Fibroblast of skin of right biceps (primary cell): Measurements from ENCODE around the gene TREM2.
"Not testable (repeated sequence)": the region's sequence is repeated elsewhere in the genome, so short reads cannot be mapped to it uniquely, and the experiment has no call there.

Experiments
- DNase-seq: peaks from one replicate; pipeline ENCODE4 v3.0.0-alpha.2; 2013

TREM2 gene

DNA sequence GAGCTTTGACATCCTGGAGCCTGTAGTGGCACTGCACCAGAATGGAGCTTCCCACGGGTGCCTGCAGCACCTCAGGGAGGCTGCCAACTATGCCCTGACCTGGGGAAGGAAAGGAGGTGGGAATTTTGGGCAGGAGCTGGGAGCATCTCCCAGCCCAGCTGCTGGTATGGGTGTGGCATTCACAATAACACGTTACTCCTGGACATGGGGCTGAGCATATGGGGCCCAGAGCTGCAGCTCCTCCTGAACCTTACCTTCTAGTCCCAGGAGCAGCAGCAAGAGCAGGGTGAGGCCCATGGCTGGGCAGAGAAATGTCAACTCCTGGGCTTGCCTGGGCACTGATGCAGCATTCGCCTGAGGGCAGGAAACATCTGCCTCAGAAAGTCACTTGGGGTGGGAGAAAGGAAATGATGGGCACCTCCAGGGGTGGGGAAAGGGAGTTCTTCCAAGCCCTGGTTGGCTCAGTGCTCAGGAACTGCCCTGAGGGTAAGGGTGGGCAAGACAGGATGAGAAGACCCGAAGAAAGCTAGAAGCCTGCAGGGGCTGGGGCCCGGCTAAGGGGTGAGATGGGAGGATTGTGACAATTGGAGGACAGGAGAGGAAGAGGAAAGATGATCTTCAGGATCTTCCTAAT is 8.8 kb downstream of the TREM2 start, which contains the start of gene TREML1:
TREML1 (minus strand) TSS at position 356 of the 634 bp plus-strand sequence; CDS start at position 297, 59 bp downstream.
- DNase-seq: no peak

DNA sequence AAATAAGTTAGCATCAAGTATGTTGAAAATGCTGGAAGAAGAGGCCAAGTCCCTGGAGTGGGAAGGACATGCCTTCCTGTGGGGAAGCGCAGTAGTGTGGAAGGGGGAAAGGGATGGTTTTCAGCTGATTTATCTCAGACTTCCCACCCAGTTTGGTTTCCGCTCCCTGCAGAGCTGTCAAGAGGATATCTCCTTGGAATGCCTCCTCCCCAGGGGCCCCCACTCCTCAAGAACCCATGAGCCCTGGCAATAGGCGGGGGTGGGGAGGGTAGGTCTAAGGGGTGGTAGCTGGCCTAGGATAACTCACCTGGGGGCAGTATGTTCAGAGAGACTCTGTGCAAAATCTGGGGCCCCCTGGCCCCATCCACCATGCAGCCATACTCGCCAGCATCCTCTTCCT is 9.5 kb downstream of the TREM2 start:
- DNase-seq: no peak

DNA sequence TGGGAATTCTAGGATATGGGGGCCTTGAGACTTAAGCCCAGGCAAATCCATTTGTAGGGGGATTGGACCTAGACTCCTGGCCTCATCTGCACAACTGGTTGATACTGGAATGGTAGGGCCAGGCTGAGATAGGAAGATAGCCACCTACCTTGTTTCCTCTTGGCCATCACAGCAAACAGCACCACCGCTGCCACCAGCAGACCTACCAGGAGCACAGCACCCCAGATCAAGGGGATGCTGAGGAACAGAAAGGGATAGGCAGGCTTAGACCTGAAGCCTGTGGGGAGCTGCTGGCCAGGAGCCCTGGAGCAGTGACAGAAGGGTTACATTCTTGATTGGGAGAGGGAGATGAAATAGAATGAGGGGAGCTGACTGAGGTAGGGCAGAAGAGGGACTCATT is 12.2 kb downstream of the TREM2 start:
- DNase-seq: no peak

DNA sequence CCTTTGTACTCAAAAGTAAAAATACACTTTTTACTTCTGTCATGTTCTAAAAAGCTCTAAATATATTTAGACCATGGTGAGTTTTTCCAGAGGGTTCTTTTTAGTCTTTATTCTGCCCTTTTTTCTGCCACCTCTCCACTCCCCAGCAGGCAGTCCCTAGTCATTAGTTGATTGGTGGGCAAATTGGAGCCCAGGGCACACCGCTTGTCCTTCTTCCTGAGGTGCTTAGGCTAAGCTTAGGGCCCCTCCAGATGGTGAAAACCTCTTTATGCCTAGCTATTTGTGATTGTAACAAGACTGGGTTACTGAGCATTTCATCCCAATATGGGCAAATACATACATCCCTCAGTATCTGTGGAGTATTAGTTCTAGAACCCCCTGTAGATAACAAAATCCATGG is 15.0 kb downstream of the TREM2 start:
- DNase-seq: no peak

DNA sequence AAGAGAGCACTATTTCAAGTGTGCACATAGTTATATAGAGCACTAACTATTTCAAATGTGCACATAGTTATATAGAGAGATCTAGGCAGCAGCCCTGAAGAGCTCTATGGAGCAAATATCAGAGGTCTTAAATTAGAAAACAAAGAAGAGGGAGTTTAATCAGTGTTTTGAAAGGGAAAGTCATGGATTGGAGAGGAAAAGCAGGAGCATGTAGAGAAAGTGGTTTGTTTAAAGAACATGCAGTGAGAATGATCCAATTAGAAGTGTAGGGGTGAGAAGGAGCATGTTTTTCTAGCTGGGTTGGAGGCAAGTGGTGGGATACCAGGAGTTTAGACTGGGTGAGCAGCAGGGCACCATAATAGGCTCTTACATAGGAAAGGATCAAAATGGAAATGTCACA is 26.0 kb downstream of the TREM2 start:
- DNase-seq: no peak

DNA sequence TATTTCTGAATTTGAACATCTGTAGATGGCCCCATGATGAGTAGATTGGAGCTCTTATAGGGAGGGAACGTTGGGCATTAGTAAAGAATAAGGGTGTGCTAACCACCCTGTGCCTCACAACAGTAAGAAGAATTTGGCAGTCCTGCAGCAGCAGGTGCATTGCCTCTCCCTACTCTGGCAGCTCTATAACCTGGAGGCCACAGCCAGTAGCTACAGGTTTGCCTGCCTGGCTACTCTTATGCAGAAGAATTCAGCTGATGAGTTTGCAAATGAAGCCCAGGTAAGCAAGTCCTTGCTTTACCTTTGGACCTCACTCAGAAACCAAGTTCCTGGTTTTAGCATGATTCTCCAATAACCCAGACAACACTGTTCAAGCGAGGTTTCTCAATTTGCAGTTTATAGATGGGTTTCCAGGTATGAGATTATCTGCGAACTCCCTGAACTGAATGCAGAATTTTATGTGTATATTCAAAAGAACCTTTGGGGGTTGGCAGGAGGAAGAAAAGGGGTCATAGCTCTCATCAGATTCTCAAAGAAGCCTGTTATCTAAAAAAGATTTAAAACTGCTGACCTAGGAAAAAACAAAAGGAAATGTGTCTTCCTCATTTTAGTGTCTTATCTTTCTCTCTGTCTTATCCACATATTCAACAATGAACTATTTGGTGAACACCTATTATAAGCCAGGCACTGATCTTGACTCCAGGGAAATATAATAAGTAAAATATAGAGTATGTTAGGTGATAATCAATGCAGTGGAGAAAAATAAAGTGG is 27.7 kb downstream of the TREM2 start:
- DNase-seq: no peak

DNA sequence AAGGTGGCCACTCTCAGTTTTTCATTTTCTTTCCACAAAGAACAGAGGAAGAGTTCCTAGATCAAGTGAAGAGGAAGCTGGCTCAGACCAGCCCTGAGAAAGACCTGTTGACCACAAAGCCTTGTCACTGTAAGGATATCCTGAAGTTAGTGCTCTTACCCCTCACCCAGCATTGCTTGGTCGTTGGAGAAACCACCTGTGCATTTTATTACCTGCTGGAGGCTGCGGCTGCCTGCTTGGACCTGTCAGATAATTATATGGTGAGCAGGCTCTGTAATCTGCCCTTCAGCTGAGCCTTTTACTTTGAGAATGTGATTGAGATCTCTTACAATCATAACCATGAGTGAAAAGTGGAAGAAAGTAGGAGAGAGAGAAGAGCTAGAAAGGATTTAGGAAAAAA is 30.7 kb downstream of the TREM2 start:
- DNase-seq: no peak

DNA sequence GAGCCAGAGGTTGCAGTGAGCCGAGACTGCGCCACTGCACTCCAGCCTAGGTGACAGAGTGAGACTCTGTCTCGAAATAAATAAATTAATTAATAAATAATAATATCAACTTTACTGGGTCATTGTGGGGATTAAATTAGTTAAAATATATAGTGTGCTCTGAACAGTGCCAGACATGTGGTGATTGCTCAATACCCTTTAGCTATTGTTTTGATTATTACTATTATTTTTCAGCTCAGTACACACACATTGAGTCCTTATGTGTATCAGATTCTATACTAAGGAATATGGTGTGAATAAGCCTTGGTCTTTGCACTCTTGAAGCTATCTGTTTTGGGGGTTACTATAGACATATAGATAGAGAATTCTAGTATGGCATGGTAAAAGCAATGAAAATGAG is 37.6 kb downstream of the TREM2 start:
- DNase-seq: no peak

DNA sequence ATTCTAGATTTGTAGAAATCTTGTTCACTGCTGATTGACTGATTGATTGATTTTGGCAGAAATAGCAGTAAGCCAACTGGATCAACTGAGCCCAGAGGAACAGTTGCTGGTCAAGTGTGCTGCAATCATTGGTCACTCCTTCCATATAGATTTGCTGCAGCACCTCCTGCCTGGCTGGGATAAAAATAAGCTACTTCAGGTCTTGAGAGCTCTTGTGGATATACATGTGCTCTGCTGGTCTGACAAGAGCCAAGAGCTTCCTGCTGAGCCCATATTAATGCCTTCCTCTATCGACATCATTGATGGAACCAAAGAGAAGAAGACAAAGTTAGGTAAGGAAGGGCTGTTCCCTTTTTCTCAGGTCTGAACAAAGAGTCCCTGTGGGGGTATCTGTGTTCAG is 40.0 kb downstream of the TREM2 start:
- DNase-seq: no peak

DNA sequence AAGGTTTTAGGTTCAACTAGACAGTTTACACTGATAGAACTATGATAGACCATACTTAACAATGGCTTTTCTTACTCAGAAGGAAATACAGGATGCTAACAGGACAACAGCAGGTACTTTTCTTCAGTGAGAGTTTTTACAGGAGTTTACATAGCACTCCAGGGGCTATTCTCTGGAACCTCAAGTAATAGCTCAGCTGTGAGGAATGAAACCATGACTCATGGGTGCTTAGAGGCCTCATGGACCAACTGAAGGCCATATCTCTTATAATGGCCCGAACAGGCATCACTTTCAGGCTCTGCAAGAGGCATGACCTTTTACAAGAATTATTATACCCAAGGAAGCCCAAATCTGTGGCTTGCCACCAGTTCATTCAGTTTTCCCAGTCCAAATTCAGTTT is 40.5 kb downstream of the TREM2 start:
- peak; percentile 10 for DNase-seq

DNA sequence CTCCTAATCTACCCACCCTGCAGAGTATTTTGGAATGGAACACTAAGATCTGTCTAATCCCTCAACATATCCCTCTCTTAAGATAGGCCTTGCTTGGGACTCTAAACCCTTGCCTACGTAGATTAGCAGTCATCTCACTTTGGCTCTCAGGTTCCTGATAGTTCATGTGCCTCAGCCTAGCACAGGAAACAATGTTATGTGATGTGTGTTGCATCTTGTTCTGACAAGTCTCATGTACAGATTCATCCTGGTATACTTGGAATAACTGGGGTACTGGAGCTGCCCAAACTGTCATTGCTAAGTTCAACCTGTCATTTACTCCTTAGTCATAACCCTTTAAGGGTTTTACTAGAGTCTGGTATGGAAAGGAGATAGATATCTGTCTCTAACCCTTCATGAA is 42.9 kb downstream of the TREM2 start:
- no peak for DNase-seq

DNA sequence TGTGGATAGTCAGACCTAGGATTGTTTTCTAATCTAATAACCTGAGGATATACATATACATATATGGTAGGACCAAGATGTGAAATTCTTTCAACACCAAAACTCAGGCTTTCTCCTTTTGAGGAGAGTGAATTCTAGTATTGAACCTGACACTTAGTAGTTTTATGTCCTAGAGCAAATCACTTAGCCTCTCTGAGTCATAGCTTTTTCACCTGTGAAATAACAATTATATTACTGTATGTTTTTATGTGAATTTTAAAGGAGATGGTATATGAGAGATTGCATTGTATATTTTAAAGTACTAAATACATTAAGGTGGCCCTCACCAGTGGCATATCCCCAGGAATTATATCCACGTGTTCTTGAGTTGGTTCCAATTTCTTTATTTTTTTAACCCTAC is 43.4 kb downstream of the TREM2 start:
- DNase-seq: no peak

DNA sequence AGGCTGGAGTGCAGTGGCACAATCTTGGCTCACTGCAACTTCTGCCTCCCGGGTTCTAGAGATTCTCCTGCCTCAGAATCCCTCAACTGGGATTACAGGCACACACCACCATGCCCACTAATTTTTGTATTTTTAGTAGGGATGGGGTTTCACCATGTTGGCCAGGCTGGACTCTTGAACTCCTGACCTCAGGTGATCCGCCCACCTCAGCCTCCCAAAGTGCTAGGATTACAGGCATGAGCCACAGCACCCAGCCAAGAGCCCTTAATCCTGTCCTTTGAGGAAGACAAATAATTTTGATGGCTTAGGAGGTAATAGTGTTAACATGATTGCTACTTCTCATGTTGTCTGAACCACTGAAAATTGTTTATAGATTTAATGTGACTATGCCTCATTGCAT is 47.9 kb downstream of the TREM2 start:
- DNase-seq: not testable (repeated sequence)

DNA sequence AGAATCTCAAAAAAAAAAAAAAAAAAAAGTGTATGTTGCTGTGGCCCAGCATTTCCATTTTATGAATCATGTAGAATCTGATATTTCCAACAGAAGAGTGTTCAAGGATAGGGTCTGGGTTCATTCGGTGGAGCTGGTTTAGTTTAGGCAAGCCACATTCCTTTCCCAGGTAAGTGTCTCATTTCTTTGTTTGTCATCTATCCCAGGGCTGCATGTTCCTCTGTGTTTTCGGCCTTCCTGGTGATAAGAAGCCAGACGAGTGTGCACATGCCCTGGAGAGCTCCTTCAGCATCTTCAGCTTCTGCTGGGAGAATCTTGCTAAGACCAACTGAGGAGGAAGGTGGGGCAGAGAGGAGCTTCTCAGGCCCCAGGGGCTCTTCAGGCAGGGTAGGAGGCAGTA is 51.9 kb downstream of the TREM2 start:
- DNase-seq: no peak
